ENCODE results near the gene RBM43. TPM values are rescaled to one million over a fixed set of nuclear protein-coding genes. Genes with fewer than 3 reads are reported as not detected.

The RBM43 gene
- total RNA-seq, 1 donor from 2014 or later = 5.5 TPM

- Histone ChIP-seq H3K27me3 (ENCODE audit: insufficient read depth, low read length) (no peaks in the 10 kb centered on the region), H2AFZ (ENCODE audit: low read depth, low read length) (no peak overlapping the region), H3K4me2 (ENCODE audit: low read length) (no peak overlapping the region), H3K4me3 (ENCODE audit: insufficient read depth, low read depth, low read length) (no peak overlapping the region), H3K27ac (ENCODE audit: low read depth, low read length) (no peak overlapping the region), H4K20me1 (ENCODE audit: insufficient read depth, low read length) (no peaks in the 10 kb centered on the region), H3K9me3 (ENCODE audit: insufficient read depth, low read depth, low read length) (peaks cover 4% of the 10 kb centered on the region), H3K9ac (ENCODE audit: low read length) (no peak overlapping the region), H3K4me1 (ENCODE audit: insufficient read depth, low read length) (peaks cover 5% of the 10 kb centered on the region), H3K79me2 (ENCODE audit: insufficient read depth, low read length) (no peaks in the 10 kb centered on the region), H3K36me3 (ENCODE audit: insufficient read depth, low read length) (peaks cover 5% of the 10 kb centered on the region)
- FAIRE-seq (no peak), DNase-seq (ENCODE audit: low read depth) (no peak)
- peaks cover 14% of the 10 kb centered on the region for H3K36me3 Mint-ChIP-seq (ENCODE audit: low read depth, unreplicated experiment)
- peaks cover 9% of the 10 kb centered on the region for H3K9me3 Mint-ChIP-seq (ENCODE audit: unreplicated experiment)
- no peaks in the 10 kb centered on the region for H3K27me3 Mint-ChIP-seq (ENCODE audit: low read depth, unreplicated experiment)
- TF ChIP-seq EZH2 (IDR thresholded peaks at IDR 0.05; ENCODE audit: insufficient read depth, low read length) = no peak
- TF ChIP-seq CTCF (IDR thresholded peaks at IDR 0.05; ENCODE audit: insufficient read depth, low read depth, low read length) = no peak
- no peak overlapping the region for H3K4me3 Mint-ChIP-seq (ENCODE audit: unreplicated experiment)
- no peak overlapping the region for H3K27ac Mint-ChIP-seq (ENCODE audit: unreplicated experiment)
- peaks cover 9% of the 10 kb centered on the region for H3K4me1 Mint-ChIP-seq (ENCODE audit: low read depth, unreplicated experiment)
These were observed 14.2 kb downstream of the RBM43 start for GRCh38 chr2:151247432-151247831.

GRCh38 chr2:151246152-151246551 lies 15.5 kb downstream of the RBM43 start:
- TF ChIP-seq EZH2 (IDR thresholded peaks at IDR 0.05; ENCODE audit: insufficient read depth, low read length) (no peak), CTCF (IDR thresholded peaks at IDR 0.05; ENCODE audit: insufficient read depth, low read depth, low read length) (no peak)
- Mint-ChIP-seq H3K27me3 (ENCODE audit: low read depth, unreplicated experiment) (no peaks in the 10 kb centered on the region), H3K4me1 (ENCODE audit: low read depth, unreplicated experiment) (peaks cover 10% of the 10 kb centered on the region), H3K27ac (ENCODE audit: unreplicated experiment) (no peak overlapping the region), H3K9me3 (ENCODE audit: unreplicated experiment) (peaks cover 9% of the 10 kb centered on the region), H3K4me3 (ENCODE audit: unreplicated experiment) (no peak overlapping the region), H3K36me3 (ENCODE audit: low read depth, unreplicated experiment) (peaks cover 12% of the 10 kb centered on the region)
- DNase-seq (ENCODE audit: low read depth) (no peak), FAIRE-seq (no peak)
- no peak overlapping the region for H3K9ac ChIP-seq (ENCODE audit: low read length)
- no peaks in the 10 kb centered on the region for H3K27me3 ChIP-seq (ENCODE audit: insufficient read depth, low read length)
- peaks cover 5% of the 10 kb centered on the region for H3K36me3 ChIP-seq (ENCODE audit: insufficient read depth, low read length)
- H3K9me3 ChIP-seq (ENCODE audit: insufficient read depth, low read depth, low read length) = peaks cover 4% of the 10 kb centered on the region
- H3K4me2 ChIP-seq (ENCODE audit: low read length) = no peak overlapping the region
- no peaks in the 10 kb centered on the region for H3K79me2 ChIP-seq (ENCODE audit: insufficient read depth, low read length)
- no peaks in the 10 kb centered on the region for H4K20me1 ChIP-seq (ENCODE audit: insufficient read depth, low read length)
- no peak overlapping the region for H3K4me3 ChIP-seq (ENCODE audit: insufficient read depth, low read depth, low read length)
- peaks cover 5% of the 10 kb centered on the region for H3K4me1 ChIP-seq (ENCODE audit: insufficient read depth, low read length)
- no peak overlapping the region for H2AFZ ChIP-seq (ENCODE audit: low read depth, low read length)
- no peak overlapping the region for H3K27ac ChIP-seq (ENCODE audit: low read depth, low read length)

- no peak overlapping the region for H3K27ac ChIP-seq (ENCODE audit: low read depth, low read length)
- H3K9ac ChIP-seq (ENCODE audit: low read length) = no peak overlapping the region
- H2AFZ ChIP-seq (ENCODE audit: low read depth, low read length) = no peak overlapping the region
- no peak overlapping the region for H3K4me3 Mint-ChIP-seq (ENCODE audit: unreplicated experiment)
- no peaks in the 10 kb centered on the region for H3K27me3 Mint-ChIP-seq (ENCODE audit: low read depth, unreplicated experiment)
- no peaks in the 10 kb centered on the region for H3K4me1 ChIP-seq (ENCODE audit: insufficient read depth, low read length)
- H3K4me1 Mint-ChIP-seq (ENCODE audit: low read depth, unreplicated experiment) = peaks cover 3% of the 10 kb centered on the region
- no peak overlapping the region for H3K4me2 ChIP-seq (ENCODE audit: low read length)
- FAIRE-seq (no peak), DNase-seq (ENCODE audit: low read depth) (no peak)
- no peaks in the 10 kb centered on the region for H4K20me1 ChIP-seq (ENCODE audit: insufficient read depth, low read length)
- H3K27ac Mint-ChIP-seq (ENCODE audit: unreplicated experiment) = no peak overlapping the region
- TF ChIP-seq EZH2 (IDR thresholded peaks at IDR 0.05; ENCODE audit: insufficient read depth, low read length) (no peak), CTCF (IDR thresholded peaks at IDR 0.05; ENCODE audit: insufficient read depth, low read depth, low read length) (no peak)
- H3K9me3 ChIP-seq (ENCODE audit: insufficient read depth, low read depth, low read length) = no peaks in the 10 kb centered on the region
- no peaks in the 10 kb centered on the region for H3K27me3 ChIP-seq (ENCODE audit: insufficient read depth, low read length)
- H3K4me3 ChIP-seq (ENCODE audit: insufficient read depth, low read depth, low read length) = no peak overlapping the region
- H3K9me3 Mint-ChIP-seq (ENCODE audit: unreplicated experiment) = peaks cover 4% of the 10 kb centered on the region
- peaks cover under 1% of the 10 kb centered on the region for H3K36me3 Mint-ChIP-seq (ENCODE audit: low read depth, unreplicated experiment)
- no peaks in the 10 kb centered on the region for H3K79me2 ChIP-seq (ENCODE audit: insufficient read depth, low read length)
- no peaks in the 10 kb centered on the region for H3K36me3 ChIP-seq (ENCODE audit: insufficient read depth, low read length)
These were observed 18.2 kb downstream of the RBM43 start for GRCh38 chr2:151243468-151243867.

Data from astrocyte (in vitro differentiated cells and primary cell).